Esophagus squamous epithelium (tissue), 4 donors: ENCODE data around the gene CLSTN1.

Experiments used
- CTCF ChIP-seq, 6 experiments: fragments of 450-650 bp in 4 of 6; fragments of 200-600 bp in 2 of 6; sonication (generic) in 2 of 6; IDR thresholded peaks; one replicate each; pipeline ENCODE4 v1.5.1; 2016 to 2019; ENCODE audit warnings: antibody characterized with exemption in 6 of 6, mild to moderate bottlenecking in 4 of 6, moderate library complexity in 4 of 6
- POLR2A ChIP-seq, 4 donors: fragments of 450-650 bp; IDR thresholded peaks; one replicate each; pipeline ENCODE4 v1.6.1; 2017; ENCODE audit warnings: antibody characterized with exemption in 4 of 4, mild to moderate bottlenecking in 4 of 4, moderate library complexity in 3 of 4

DNA sequence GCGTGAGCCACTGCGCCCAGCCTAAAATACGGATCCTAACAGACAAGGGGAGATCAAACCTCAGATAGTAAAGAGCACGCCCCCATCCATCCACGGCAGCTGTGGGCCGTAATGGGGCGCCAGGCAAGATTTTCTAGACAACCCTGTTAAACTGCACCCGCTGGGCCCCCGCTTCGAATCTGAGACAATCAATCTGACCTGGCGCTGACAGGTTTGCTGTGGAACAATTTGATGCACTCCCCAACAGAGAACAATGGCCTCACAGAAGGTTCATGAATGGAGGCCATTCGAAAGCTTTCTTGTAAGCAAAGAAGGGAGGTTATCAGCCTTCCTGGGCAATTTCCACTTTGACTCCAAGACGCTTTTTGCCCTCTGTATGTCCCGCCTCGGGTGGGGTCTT, 30.5 kb downstream of the CLSTN1 start:
- TF ChIP-seq CTCF (IDR thresholded peaks at IDR 0.05), result no peak
- no peak for TF ChIP-seq POLR2A (IDR thresholded peaks at IDR 0.05)
